ENCODE data around the gene MAP1B. TPM values are rescaled to one million over a fixed set of nuclear protein-coding genes. Genes with fewer than 3 reads are reported as not detected.

The MAP1B gene
- polyA plus RNA-seq, 3 donors = 0.02 TPM; not detected in 2

GRCh38 chr5:72189146-72189545 is 81.9 kb downstream of the MAP1B start:
- no peak for DNase-seq
- Histone ChIP-seq H3K4me2 (replicated peaks; ENCODE audit: extremely low read depth, low read length, poor library complexity, severe bottlenecking) (no peak overlapping the region), H3K9me3 (replicated peaks in 1 of 2; ENCODE audit: control insufficient read depth in 1 of 2, insufficient read depth in 1 of 2, low read length in 2 of 2) (no peaks in the 10 kb centered on the region), H3K79me2 (ENCODE audit: insufficient read depth, low read length) (no peaks in the 10 kb centered on the region), H3K27me3 (ENCODE audit: control insufficient read depth in 2 of 2, insufficient read depth in 2 of 2, low read length in 2 of 2) (peaks cover 3% of the 10 kb centered on the region in 2 donors), H3K9ac (ENCODE audit: insufficient read depth, low read length, poor library complexity, severe bottlenecking) (no peak overlapping the region), H3K27ac (ENCODE audit: low read depth in 1 of 2, low read length in 2 of 2) (no peak overlapping the region), H4K20me1 (ENCODE audit: insufficient read depth, low read length) (no peaks in the 10 kb centered on the region), H3K36me3 (replicated peaks in 1 of 2; ENCODE audit: control insufficient read depth in 1 of 2, insufficient read depth in 2 of 2, low read length in 2 of 2) (no peaks in the 10 kb centered on the region), H3K4me1 (ENCODE audit: control insufficient read depth in 1 of 2, insufficient read depth in 2 of 2, low read length in 2 of 2) (no peaks in the 10 kb centered on the region), H3K4me3 (replicated peaks in 1 of 3; ENCODE audit: low read depth in 2 of 3, low read length in 3 of 3) (no peak overlapping the region), H2AFZ (ENCODE audit: insufficient read depth, low read depth, low read length, poor library complexity, severe bottlenecking) (no peak overlapping the region)
- Mint-ChIP-seq H3K36me3 (no peaks in the 10 kb centered on the region), H3K27ac (no peak overlapping the region), H3K27me3 (ENCODE audit: low read depth in 3 of 3) (peaks cover 0 to 11% (median 9%) of the 10 kb centered on the region in 3 donors), H3K4me3 (no peak overlapping the region), H3K4me1 (no peaks in the 10 kb centered on the region), H3K9me3 (no peaks in the 10 kb centered on the region)
- 100% methylated on average over 1 of the region's 2 CpGs for WGBS (ENCODE audit: insufficient coverage)
- intact Hi-C loops (cut with micrococcal nuclease) = no loop called here
- no peak for TF ChIP-seq CTCF (IDR thresholded peaks at IDR 0.05)

- H3K27me3 ChIP-seq (ENCODE audit: control insufficient read depth in 2 of 2, insufficient read depth in 2 of 2, low read length in 2 of 2) = peaks cover 3% of the 10 kb centered on the region in 2 donors
- H3K36me3 ChIP-seq (replicated peaks in 1 of 2; ENCODE audit: control insufficient read depth in 1 of 2, insufficient read depth in 2 of 2, low read length in 2 of 2) = no peaks in the 10 kb centered on the region
- Mint-ChIP-seq H3K27me3 (ENCODE audit: low read depth in 3 of 3) (peaks cover 3 to 19% (median 11%) of the 10 kb centered on the region in 3 donors), H3K36me3 (no peaks in the 10 kb centered on the region), H3K4me3 (no peak overlapping the region), H3K9me3 (peaks cover 0 to 15% (median 5%) of the 10 kb centered on the region in 7 donors), H3K27ac (no peak overlapping the region), H3K4me1 (peaks cover 8% of the 10 kb centered on the region)
- no peak overlapping the region for H2AFZ ChIP-seq (ENCODE audit: insufficient read depth, low read depth, low read length, poor library complexity, severe bottlenecking)
- intact Hi-C loops (cut with micrococcal nuclease) = no loop called here
- H3K9me3 ChIP-seq (replicated peaks in 1 of 2; ENCODE audit: control insufficient read depth in 1 of 2, insufficient read depth in 1 of 2, low read length in 2 of 2) = peaks cover 0 to 4% of the 10 kb centered on the region in 2 donors
- no CpG with 5 or more reads among the region's 3 CpGs for WGBS (ENCODE audit: insufficient coverage)
- no peaks in the 10 kb centered on the region for H4K20me1 ChIP-seq (ENCODE audit: insufficient read depth, low read length)
- H3K4me1 ChIP-seq (ENCODE audit: control insufficient read depth in 1 of 2, insufficient read depth in 2 of 2, low read length in 2 of 2) = no peaks in the 10 kb centered on the region
- H3K79me2 ChIP-seq (ENCODE audit: insufficient read depth, low read length) = no peaks in the 10 kb centered on the region
- TF ChIP-seq CTCF (IDR thresholded peaks at IDR 0.05) = no peak
- H3K27ac ChIP-seq (ENCODE audit: low read depth in 1 of 2, low read length in 2 of 2) = no peak overlapping the region
- no peak overlapping the region for H3K9ac ChIP-seq (ENCODE audit: insufficient read depth, low read length, poor library complexity, severe bottlenecking)
- DNase-seq = no peak
- H3K4me3 ChIP-seq (replicated peaks in 1 of 3; ENCODE audit: low read depth in 2 of 3, low read length in 3 of 3) = no peak overlapping the region
- no peak overlapping the region for H3K4me2 ChIP-seq (replicated peaks; ENCODE audit: extremely low read depth, low read length, poor library complexity, severe bottlenecking)
Measured at GRCh38 chr5:72191404-72191803, 84.1 kb downstream of the MAP1B start.
